Fibroblast of pulmonary artery (primary cell): ENCODE measurements around the gene VSX2.

ENCODE experiments used
- DNase-seq: peaks from one replicate; pipeline ENCODE4 v3.0.0-alpha.2; 2010; ENCODE audit warnings: low read depth
- H3K4me3 ChIP-seq: replicated peaks from 2 replicates; pipeline ENCODE4 v1.5.1; 2011; ENCODE audit warnings: low read depth, mild to moderate bottlenecking, control low read depth, low read length, moderate library complexity
- TF ChIP-seq, protein P1 (sequence below): IDR thresholded peaks from 2 replicates; pipeline ENCODE4 v1.5.1; 2011; ENCODE audit warnings: mild to moderate bottlenecking, control low read depth, low read length, inconsistent platforms; ENCODE audit errors: missing control alignments

VSX2 gene

DNA sequence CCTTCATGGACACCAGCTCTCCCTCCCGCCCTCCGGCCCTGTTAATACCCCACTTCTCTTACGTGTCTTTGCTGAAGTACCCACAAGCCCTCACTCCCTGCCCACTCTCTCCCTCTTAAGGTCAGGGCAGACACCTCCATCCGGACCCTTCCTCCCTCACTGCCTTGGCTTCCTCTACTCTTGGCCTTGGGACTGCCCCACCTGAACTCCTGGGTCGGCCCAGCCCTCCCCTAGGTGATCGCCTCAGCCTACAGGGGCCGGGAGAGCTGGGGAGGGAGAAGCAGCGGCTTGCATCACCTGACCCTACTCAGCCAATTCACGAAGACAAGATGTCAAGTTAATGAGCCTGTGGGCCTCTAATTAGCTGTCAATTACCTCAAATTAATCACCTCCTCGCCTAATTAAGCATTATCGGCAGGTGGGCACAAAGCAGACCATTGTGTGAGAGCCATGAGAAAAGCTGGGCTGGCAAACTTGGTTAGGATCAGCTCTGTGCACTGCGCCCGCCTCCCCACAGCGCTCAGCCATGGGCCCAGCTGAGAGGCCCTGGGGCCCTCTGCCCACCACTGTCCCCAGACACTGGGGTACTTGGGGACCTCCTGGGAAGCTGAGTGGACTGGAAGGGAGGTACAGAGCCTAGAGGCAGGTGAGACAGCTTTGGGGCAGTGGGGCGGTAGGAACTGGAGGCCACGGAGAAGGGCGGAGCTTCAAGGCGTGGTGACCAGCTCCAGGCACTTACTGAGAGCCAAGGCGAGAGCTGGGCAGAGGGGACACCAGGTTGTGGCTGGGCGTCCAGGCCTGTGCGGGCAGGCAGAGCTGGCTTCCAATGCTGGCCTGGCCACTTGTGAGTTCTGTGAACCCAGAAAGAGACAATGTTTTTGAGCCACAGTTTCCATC, 25.1 kb upstream of the VSX2 start:
- TF ChIP-seq, protein P1, sequence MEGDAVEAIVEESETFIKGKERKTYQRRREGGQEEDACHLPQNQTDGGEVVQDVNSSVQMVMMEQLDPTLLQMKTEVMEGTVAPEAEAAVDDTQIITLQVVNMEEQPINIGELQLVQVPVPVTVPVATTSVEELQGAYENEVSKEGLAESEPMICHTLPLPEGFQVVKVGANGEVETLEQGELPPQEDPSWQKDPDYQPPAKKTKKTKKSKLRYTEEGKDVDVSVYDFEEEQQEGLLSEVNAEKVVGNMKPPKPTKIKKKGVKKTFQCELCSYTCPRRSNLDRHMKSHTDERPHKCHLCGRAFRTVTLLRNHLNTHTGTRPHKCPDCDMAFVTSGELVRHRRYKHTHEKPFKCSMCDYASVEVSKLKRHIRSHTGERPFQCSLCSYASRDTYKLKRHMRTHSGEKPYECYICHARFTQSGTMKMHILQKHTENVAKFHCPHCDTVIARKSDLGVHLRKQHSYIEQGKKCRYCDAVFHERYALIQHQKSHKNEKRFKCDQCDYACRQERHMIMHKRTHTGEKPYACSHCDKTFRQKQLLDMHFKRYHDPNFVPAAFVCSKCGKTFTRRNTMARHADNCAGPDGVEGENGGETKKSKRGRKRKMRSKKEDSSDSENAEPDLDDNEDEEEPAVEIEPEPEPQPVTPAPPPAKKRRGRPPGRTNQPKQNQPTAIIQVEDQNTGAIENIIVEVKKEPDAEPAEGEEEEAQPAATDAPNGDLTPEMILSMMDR = no peak
- no peak overlapping the region for H3K4me3 ChIP-seq
- no peak for DNase-seq

GRCh38 chr14:74216671-74217070, 22.6 kb upstream of the VSX2 start:
- TF ChIP-seq, protein P1 = no peak
- no peak overlapping the region for H3K4me3 ChIP-seq
- no peak for DNase-seq

DNA sequence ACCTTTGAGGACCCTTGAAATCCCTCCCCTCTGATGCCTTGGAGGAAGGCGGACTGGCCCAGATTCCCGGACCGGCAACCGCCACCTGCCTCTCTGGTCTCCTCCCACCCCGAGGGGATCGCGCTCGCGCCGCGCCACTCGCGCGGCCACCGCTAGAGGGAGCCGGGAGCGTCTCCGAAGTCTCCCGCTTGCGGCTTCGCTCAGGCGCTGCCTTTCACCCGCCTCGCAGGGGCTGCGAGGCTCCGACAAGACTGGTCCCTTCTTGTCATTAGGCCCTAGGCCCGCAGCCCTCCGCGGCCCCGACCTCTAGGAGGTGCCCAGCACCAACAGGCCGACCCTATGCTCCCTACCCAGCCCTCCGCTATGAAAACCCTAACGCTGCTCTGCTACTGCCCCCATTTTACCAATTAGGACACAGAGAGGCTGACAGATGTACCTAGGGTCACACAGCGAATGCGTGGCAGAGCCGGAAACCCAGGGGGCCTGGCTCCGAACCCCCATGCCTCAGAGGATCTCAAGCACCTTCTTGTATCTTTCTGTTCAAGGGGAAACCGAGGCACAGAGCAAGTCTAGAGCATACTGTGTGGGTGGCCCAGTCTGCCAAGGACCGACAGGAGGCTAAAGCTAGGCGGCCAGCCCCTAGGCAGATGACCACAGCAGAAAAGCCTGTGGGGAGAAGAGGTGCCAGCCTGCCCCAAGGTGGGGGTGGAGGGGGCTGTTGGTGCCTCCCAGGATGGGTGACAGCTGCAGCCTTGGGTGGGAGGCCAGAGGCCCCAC, 21.4 kb upstream of the VSX2 start:
- TF ChIP-seq, protein P1 = peak; percentile 91
- peak; percentile 66 for DNase-seq
- H3K4me3 ChIP-seq = no peak overlapping the region

DNA sequence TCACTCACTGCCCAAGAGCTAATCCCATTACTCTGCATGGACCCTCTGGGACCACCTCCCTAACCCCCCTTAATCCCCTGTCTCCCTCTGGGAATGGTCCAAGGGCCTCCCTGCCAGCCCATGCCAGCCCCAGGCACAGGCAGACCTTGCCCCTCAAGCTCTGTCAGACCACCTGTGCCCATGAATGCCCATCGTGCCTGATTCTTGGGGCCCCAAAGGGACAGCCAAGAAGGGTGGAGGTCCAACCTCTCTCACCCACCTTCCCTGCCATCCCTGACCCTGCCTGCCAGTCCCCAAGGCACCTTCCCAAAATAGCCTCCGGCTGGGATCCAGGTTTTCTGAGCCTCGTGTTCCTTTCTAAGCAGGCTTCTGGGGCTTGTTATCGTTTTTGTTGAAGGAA, 20.8 kb upstream of the VSX2 start:
- no peak for DNase-seq
- TF ChIP-seq, protein P1 = no peak
- no peak overlapping the region for H3K4me3 ChIP-seq

GRCh38 chr14:74219277-74220205, 19.7 kb upstream of the VSX2 start:
- no peak overlapping the region for H3K4me3 ChIP-seq
- DNase-seq = no peak
- TF ChIP-seq, protein P1 = no peak

DNA sequence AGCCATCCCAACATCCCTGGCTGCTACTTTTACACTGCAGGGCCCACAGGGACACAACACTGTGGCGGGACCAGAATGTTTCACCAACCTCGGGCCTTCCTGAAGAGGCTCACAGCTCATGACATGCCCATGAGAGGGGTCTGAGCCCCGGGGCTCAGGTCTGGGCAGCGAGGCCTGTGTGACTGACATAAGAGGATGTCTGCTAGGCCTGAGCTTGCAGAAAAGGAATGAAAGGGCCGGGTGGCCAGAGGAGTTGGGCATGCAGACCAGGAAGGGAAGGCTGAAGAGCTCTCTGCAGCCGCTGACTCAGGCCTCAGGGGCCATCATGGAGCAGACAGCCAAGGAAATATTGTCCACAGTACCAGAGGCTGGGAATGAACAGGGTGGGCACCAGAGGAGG, 18.3 kb upstream of the VSX2 start:
- TF ChIP-seq, protein P1 = no peak
- no peak overlapping the region for H3K4me3 ChIP-seq
- no peak for DNase-seq
